NT2/D1 (cell line): ENCODE results near the gene PARVA.

ENCODE experiments used
- SUZ12 ChIP-seq: IDR thresholded peaks from 2 replicates; pipeline ENCODE4 v1.6.1; 2011; ENCODE audit not compliant: insufficient read length, insufficient read depth; ENCODE audit errors: extremely low read depth
- YY1 ChIP-seq: IDR thresholded peaks from 2 replicates; pipeline ENCODE4 v1.6.1; 2011; ENCODE audit not compliant: insufficient read length, insufficient read depth
- ZNF274 ChIP-seq: IDR thresholded peaks from 2 replicates; pipeline ENCODE4 v1.6.1; 2011; ENCODE audit warnings: mild to moderate bottlenecking, low read depth, low read length

DNA sequence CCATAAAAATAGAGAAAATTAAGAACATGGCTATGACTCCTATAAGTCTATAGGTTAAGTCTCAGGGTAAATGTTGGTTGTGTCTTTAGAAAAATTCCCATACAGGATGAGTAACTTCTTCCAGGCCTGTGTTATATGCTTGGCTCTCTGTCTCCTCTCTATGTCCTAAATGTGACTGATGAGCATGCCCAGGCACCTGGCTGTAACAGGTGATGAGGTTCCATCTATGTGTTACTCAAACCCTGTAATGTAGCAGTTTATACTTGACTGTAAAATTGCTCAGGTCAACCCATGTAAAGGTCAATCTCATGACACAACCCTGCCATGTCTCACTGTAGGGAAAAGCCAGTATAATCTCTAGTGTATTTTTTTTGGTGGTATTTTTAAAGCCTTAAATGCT is 69.5 kb downstream of the PARVA start:
- no peak for TF ChIP-seq YY1
- no peak for TF ChIP-seq SUZ12
- no peak for TF ChIP-seq ZNF274
